ENCODE results near the gene NCK1. TPM values are rescaled to one million over a fixed set of nuclear protein-coding genes. Genes with fewer than 3 reads are reported as not detected.
"Not testable (repeated sequence)": the region's sequence is repeated elsewhere in the genome, so short reads cannot be mapped to it uniquely, and the experiment has no call there.

The NCK1 gene
- total and polyA plus RNA-seq, 9 donors = 24.2 to 34.6 (median 27.5) TPM

- Histone ChIP-seq H3K27me3 (ENCODE audit: control insufficient read depth, insufficient read depth, low read length) (no peaks in the 10 kb centered on the region), H3K4me3 (ENCODE audit: low read length) (no peak overlapping the region), H3K4me1 (ENCODE audit: control insufficient read depth, insufficient read depth, low read length) (peaks cover 9% of the 10 kb centered on the region), H3K27ac (ENCODE audit: low read length) (no peak overlapping the region), H3K9me3 (replicated peaks; ENCODE audit: control insufficient read depth, low read depth, low read length) (no peaks in the 10 kb centered on the region), H3K36me3 (ENCODE audit: control insufficient read depth, insufficient read depth, low read length) (no peaks in the 10 kb centered on the region)
- DNase-seq = peak; percentile 26
- no CpG with 5 or more reads among the region's 4 CpGs for WGBS (ENCODE audit: insufficient coverage)
These were observed 1.5 kb upstream of the NCK1 start for GRCh38 chr3:136860541-136860940.

- peak overlapping the region; percentile 95 for H3K27ac ChIP-seq (ENCODE audit: low read length)
These were observed 762 bp downstream of the NCK1 start for GRCh38 chr3:136862617-136863322.

GRCh38 chr3:136869282-136869681 lies 7.3 kb downstream of the NCK1 start:
- peaks cover 12% of the 10 kb centered on the region for H3K36me3 ChIP-seq (ENCODE audit: control insufficient read depth, insufficient read depth, low read length)
- DNase-seq = no peak
- WGBS (ENCODE audit: insufficient coverage) = 100% methylated on average over 5 of the region's 9 CpGs

More at GRCh38 chr3:136862617-136863322, 762 bp downstream of the NCK1 start:
- Histone ChIP-seq H3K36me3 (ENCODE audit: control insufficient read depth, insufficient read depth, low read length) (no peaks in the 10 kb centered on the region), H3K9me3 (replicated peaks; ENCODE audit: control insufficient read depth, low read depth, low read length) (no peaks in the 10 kb centered on the region), H3K27me3 (ENCODE audit: control insufficient read depth, insufficient read depth, low read length) (no peaks in the 10 kb centered on the region), H3K4me1 (ENCODE audit: control insufficient read depth, insufficient read depth, low read length) (peaks cover 9% of the 10 kb centered on the region), H3K4me3 (ENCODE audit: low read length) (peak overlapping the region; percentile 79)
- DNase-seq = peak; percentile 77
- WGBS (ENCODE audit: insufficient coverage) = 0% methylated on average over 16 of the region's 39 CpGs

GRCh38 chr3:136872258-136872657 lies 10.2 kb downstream of the NCK1 start:
- 96% methylated on average over 3 of the region's 3 CpGs for WGBS (ENCODE audit: insufficient coverage)
- not testable (repeated sequence) for H3K27ac ChIP-seq (ENCODE audit: low read length)
- H3K36me3 ChIP-seq (ENCODE audit: control insufficient read depth, insufficient read depth, low read length) = peaks cover 14% of the 10 kb centered on the region

More at GRCh38 chr3:136869282-136869681, 7.3 kb downstream of the NCK1 start:
- Histone ChIP-seq H3K27me3 (ENCODE audit: control insufficient read depth, insufficient read depth, low read length) (no peaks in the 10 kb centered on the region), H3K4me3 (ENCODE audit: low read length) (no peak overlapping the region), H3K4me1 (ENCODE audit: control insufficient read depth, insufficient read depth, low read length) (no peaks in the 10 kb centered on the region), H3K27ac (ENCODE audit: low read length) (no peak overlapping the region), H3K9me3 (replicated peaks; ENCODE audit: control insufficient read depth, low read depth, low read length) (peaks cover 14% of the 10 kb centered on the region)

GRCh38 chr3:136879510-136879909 lies 17.5 kb downstream of the NCK1 start:
- H3K27me3 ChIP-seq (ENCODE audit: control insufficient read depth, insufficient read depth, low read length); H3K27ac ChIP-seq (ENCODE audit: low read length); H3K36me3 ChIP-seq (ENCODE audit: control insufficient read depth, insufficient read depth, low read length); H3K4me1 ChIP-seq (ENCODE audit: control insufficient read depth, insufficient read depth, low read length); DNase-seq; H3K9me3 ChIP-seq (replicated peaks; ENCODE audit: control insufficient read depth, low read depth, low read length); H3K4me3 ChIP-seq (ENCODE audit: low read length): not testable (repeated sequence)
- WGBS (ENCODE audit: insufficient coverage) = no CpG with 5 or more reads among the region's 2 CpGs

More at GRCh38 chr3:136872258-136872657, 10.2 kb downstream of the NCK1 start:
- not testable (repeated sequence) for H3K4me3 ChIP-seq (ENCODE audit: low read length); H3K27me3 ChIP-seq (ENCODE audit: control insufficient read depth, insufficient read depth, low read length); DNase-seq; H3K4me1 ChIP-seq (ENCODE audit: control insufficient read depth, insufficient read depth, low read length)
- H3K9me3 ChIP-seq (replicated peaks; ENCODE audit: control insufficient read depth, low read depth, low read length) = peaks cover 16% of the 10 kb centered on the region

- DNase-seq = no peak
- no peaks in the 10 kb centered on the region for H3K27me3 ChIP-seq (ENCODE audit: control insufficient read depth, insufficient read depth, low read length)
- peaks cover 10% of the 10 kb centered on the region for H3K9me3 ChIP-seq (replicated peaks; ENCODE audit: control insufficient read depth, low read depth, low read length)
- no peaks in the 10 kb centered on the region for H3K36me3 ChIP-seq (ENCODE audit: control insufficient read depth, insufficient read depth, low read length)
- no CpG with 5 or more reads among the region's 1 CpG for WGBS (ENCODE audit: insufficient coverage)
- H3K27ac ChIP-seq (ENCODE audit: low read length) = no peak overlapping the region
- H3K4me3 ChIP-seq (ENCODE audit: low read length) = no peak overlapping the region
- peaks cover 2% of the 10 kb centered on the region for H3K4me1 ChIP-seq (ENCODE audit: control insufficient read depth, insufficient read depth, low read length)
These were observed 20.6 kb downstream of the NCK1 start for GRCh38 chr3:136882571-136882970.

- H3K36me3 ChIP-seq (ENCODE audit: control insufficient read depth, insufficient read depth, low read length) = no peaks in the 10 kb centered on the region
- 90% methylated on average over 9 of the region's 9 CpGs for WGBS (ENCODE audit: insufficient coverage)
- H3K9me3 ChIP-seq (replicated peaks; ENCODE audit: control insufficient read depth, low read depth, low read length) = peaks cover 2% of the 10 kb centered on the region
- DNase-seq = no peak
- H3K27ac ChIP-seq (ENCODE audit: low read length) = no peak overlapping the region
- H3K4me3 ChIP-seq (ENCODE audit: low read length) = no peak overlapping the region
- H3K4me1 ChIP-seq (ENCODE audit: control insufficient read depth, insufficient read depth, low read length) = peaks cover 2% of the 10 kb centered on the region
- no peaks in the 10 kb centered on the region for H3K27me3 ChIP-seq (ENCODE audit: control insufficient read depth, insufficient read depth, low read length)
These were observed 22.1 kb downstream of the NCK1 start for GRCh38 chr3:136883967-136884720.

- Histone ChIP-seq H3K27me3 (ENCODE audit: control insufficient read depth, insufficient read depth, low read length) (no peaks in the 10 kb centered on the region), H3K4me1 (ENCODE audit: control insufficient read depth, insufficient read depth, low read length) (peaks cover 2% of the 10 kb centered on the region), H3K36me3 (ENCODE audit: control insufficient read depth, insufficient read depth, low read length) (no peaks in the 10 kb centered on the region), H3K27ac (ENCODE audit: low read length) (no peak overlapping the region), H3K4me3 (ENCODE audit: low read length) (no peak overlapping the region), H3K9me3 (replicated peaks; ENCODE audit: control insufficient read depth, low read depth, low read length) (no peaks in the 10 kb centered on the region)
- 100% methylated on average over 2 of the region's 5 CpGs for WGBS (ENCODE audit: insufficient coverage)
- no peak for DNase-seq
These were observed 23.6 kb downstream of the NCK1 start for GRCh38 chr3:136885357-136886213.

- H3K36me3 ChIP-seq (ENCODE audit: control insufficient read depth, insufficient read depth, low read length) = no peaks in the 10 kb centered on the region
- peaks cover 6% of the 10 kb centered on the region for H3K9me3 ChIP-seq (replicated peaks; ENCODE audit: control insufficient read depth, low read depth, low read length)
- no peaks in the 10 kb centered on the region for H3K27me3 ChIP-seq (ENCODE audit: control insufficient read depth, insufficient read depth, low read length)
- H3K27ac ChIP-seq (ENCODE audit: low read length) = no peak overlapping the region
- H3K4me1 ChIP-seq (ENCODE audit: control insufficient read depth, insufficient read depth, low read length) = no peaks in the 10 kb centered on the region
- no peak overlapping the region for H3K4me3 ChIP-seq (ENCODE audit: low read length)
- DNase-seq = no peak
- WGBS (ENCODE audit: insufficient coverage) = 86% methylated on average over 20 of the region's 24 CpGs
These were observed 27.9 kb downstream of the NCK1 start for GRCh38 chr3:136889947-136890346.

Data from muscle of leg (tissue), 11 donors.